SKM-1 treated with dmso at 0.1 percent for 144 hours (cell line): Measurements from ENCODE around the gene NIPAL4.

Experiments
- DNase-seq: peaks from one replicate; lab custom pipeline; 2025; ENCODE audit not compliant: unreplicated experiment; lab: John Stamatoyannopoulos, UW

The NIPAL4 gene

DNA sequence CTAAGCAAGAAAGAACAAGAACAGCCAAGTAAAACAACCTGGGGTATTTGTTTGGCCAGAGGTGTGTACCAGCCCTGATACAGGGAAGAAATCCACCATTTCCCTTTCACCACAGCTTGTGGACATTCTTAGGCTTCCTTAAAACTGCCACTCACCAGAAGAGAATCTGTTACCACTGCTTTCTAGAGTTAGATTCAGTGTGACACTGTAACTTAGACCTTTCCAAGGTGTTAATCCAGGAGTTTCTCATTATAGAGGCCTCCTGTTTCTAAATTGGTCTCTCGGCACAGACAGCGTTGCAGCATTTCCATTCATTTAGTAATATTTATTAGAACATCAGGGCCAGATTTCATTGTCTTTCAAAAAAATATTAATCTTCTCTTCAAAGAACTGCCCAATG is 55.0 kb downstream of the NIPAL4 start:
- DNase-seq, result no peak

DNA sequence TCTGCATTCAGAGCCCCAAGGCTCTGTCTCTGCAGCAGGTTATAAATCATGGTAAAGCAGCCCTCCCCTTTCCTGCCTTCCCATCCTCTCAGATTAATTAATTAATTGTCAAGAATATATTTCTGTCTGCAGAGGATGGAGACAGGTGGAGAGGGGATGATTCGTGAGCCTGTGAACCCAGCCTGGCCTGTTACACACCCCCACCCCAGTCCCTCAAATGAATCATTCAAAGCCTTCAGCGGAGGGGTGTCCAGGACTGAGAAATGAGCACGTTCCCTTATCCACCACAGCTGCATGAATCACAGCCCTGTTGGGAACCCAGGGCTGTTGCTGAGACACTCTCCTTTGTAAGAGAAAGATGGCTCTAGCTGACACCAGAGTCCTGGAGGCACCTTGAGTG is 56.0 kb downstream of the NIPAL4 start:
- DNase-seq, result no peak

DNA sequence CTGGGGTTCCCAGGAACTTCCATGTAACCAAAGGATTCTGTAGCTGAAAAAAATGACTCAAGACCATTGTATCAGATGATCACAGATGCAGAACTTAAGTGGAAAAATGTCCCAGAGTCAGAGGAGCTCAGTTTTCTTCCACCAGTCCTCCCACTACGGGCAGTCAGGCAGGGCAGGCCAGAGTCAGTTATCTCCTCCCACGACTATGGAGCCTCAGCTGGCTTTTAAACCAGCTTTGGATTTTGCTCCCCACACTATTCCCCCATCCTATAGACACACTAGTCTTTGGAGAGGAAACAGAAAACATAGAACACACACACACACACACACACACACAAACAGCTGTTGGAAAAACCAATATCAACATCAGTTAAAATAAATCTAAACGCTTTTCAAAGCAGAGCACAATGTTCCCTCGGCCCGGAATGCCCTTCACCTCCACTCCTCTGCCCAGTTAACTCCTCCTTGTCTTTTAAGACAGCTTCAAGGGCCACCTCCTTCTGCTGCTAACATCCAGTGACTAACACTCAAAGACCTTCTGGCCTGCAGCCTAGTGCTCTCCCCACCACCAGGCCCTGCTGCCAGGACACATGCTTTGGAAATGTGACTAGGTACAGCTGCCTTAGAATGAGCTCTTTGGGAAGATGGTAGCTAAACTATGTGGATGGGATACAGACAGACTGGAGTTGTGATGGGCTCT is 56.8 kb downstream of the NIPAL4 start:
- no peak for DNase-seq

DNA sequence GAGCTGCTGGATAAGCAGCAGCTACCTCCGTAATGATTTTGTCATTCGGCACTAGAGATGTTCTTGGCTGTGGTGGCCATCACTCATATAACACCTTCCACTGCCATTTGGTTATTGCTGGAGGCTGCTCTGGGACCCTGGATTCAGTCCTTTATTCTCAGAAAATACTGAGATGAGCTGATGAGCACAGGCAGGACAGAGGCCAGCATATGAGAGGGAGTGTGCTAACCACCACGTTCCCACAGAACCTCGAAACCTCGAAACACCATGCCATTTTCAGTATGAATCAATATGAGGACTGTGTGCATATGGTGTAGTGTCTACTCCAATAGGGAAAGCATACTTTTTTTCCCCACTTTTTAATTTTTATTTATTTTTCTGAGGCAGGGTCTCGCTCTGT is 59.0 kb downstream of the NIPAL4 start:
- no peak for DNase-seq

DNA sequence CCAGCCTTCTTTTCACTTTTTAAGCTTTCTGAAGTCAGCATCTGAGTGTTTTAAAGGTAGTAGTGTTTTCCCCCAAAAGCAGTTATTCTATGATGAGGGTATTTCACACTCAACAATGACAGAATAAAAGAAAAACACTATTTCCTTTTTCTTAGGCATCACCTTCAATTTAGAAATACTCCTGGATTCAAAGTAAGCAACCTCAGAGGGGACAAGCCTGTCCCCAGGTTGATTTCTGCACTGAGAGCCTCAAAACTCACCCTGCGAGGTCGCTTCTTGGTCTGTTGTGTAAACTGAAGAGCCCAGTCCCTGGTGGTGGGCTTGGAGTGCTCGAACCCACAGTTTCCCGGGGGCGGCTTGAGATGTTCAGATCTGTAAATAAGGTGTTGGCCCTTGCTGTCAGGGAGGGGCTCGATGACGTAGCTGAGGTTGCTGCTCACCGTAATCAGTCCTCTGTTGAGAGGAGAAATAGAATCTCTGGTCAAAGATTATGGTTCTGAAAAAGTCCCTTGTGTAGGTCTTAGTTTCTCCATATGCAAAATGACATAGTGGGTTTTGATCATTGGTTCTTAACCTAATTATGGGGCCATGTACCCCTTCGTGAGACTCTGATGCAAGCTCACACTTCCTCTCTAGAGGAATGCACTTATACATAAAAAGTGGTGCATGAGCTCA is 59.7 kb downstream of the NIPAL4 start:
- no peak for DNase-seq

DNA sequence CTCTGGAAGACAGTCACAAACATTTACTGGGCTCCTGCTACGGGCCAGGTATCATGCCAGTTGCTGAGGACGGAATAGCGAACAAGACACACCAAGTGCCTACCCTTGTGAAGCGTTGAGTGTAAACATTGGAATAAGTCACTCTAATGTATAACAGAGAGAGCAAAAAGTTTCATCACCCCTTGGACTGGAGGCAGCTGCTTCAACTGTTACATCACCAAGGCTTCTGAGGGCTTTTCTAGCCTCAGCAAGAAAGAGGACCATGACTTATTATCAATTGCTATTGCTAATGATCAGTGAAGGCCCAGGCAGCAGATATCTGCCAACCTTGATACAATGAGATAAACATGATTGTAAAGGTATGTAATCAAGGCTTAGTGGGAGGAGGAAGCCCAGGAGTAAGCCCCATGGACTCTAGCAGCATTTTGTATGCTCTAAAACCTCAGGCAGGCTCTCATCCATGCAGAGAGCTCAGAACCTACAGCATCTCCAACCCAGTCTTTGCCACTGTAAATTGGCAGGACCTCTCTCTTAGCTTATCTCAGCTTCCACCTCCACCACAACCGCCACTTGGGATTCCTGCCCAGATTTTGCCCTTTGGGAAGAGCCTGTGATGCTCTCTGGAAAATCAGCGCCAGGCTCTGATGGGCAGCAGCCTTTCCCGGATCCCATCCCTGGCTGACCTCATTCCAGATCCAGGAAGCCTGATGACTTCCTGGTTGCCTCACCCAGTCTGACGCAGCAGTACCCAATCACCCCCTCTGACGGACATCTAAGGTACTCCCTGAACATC is 61.1 kb downstream of the NIPAL4 start:
- no peak for DNase-seq

DNA sequence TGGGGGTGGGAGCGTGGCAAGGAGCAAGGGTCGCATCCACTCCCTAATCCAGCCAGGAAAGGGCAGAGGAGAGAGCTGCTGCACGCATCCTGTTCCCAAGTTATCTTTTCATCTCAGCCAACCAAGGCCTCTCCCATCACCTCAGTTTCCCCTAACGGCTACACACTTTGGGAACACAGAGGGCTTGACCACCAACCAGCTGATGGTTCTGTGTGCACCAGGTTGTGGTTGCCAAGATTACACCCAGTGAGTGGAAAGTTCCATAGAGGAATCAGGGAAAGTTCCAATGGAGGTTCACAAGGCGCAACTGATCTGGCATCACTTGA is 61.7 kb downstream of the NIPAL4 start:
- DNase-seq, result no peak

DNA sequence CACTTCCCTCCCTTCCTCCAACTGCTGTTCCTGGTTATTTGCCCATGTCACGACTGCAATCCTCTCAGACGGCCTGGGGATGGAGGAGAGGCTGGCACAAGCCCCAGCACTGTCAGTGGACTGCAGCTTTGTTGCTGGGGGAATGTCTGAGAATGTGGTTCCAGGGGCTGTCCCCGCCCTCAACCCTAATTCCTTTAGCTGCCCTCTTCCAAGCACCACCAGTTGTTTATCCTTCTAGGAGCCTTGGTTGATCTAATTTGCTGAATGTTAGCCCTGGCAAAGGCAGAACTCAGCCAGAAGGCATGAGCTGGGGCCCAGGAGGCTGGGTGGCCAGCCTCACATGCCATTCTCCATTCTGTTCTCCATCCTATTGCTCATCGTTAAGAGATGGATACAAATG is 64.0 kb downstream of the NIPAL4 start:
- no peak for DNase-seq
